GM23338 (cell line): ENCODE results near the gene NDUFB2. TPM values are rescaled to one million over a fixed set of nuclear protein-coding genes. Genes with fewer than 3 reads are reported as not detected.

Experiments
- ATAC-seq: fragments of 200-7000 bp; cut with Tn5 transposase; 3 replicates; pipeline ENCODE4 v1.9.1; 2020
- DNase-seq: peaks from one replicate; pipeline ENCODE4 v3.0.0-alpha.2; 2015; ENCODE audit warnings: low spot score
- H2AFZ ChIP-seq: fragments of 200-600 bp; sonication (generic); 2 replicates; pipeline ENCODE4 v1.8.0; 2016; ENCODE audit warnings: antibody characterized with exemption, mild to moderate bottlenecking, moderate library complexity
- H3F3A ChIP-seq: fragments of 200-600 bp; sonication (generic); replicated peaks from 2 replicates; pipeline ENCODE4 v1.8.0; 2017; ENCODE audit warnings: antibody characterized with exemption, mixed run types, low read depth
- H3K27ac ChIP-seq: fragments of 200-600 bp; sonication (generic); 2 replicates; pipeline ENCODE4 v1.6.1; 2016; ENCODE audit warnings: low read depth
- H3K27me3 ChIP-seq: fragments of 200-600 bp; sonication (generic); 2 replicates; pipeline ENCODE4 v1.8.0; 2016; ENCODE audit warnings: mild to moderate bottlenecking, mixed run types, moderate library complexity; ENCODE audit not compliant: insufficient read depth
- H3K36me3 ChIP-seq: fragments of 200-600 bp; sonication (generic); 2 replicates; pipeline ENCODE4 v1.8.0; 2016; ENCODE audit warnings: mild to moderate bottlenecking; ENCODE audit not compliant: insufficient read depth
- H3K4me1 ChIP-seq: fragments of 200-600 bp; sonication (generic); 2 replicates; pipeline ENCODE4 v1.8.0; 2016; ENCODE audit warnings: mild to moderate bottlenecking, moderate library complexity; ENCODE audit not compliant: insufficient read depth
- H3K4me2 ChIP-seq: fragments of 200-600 bp; sonication (generic); 2 replicates; pipeline ENCODE4 v1.7.1; 2017; ENCODE audit warnings: mixed run types
- H3K4me3 ChIP-seq: fragments of 200-600 bp; sonication (generic); 2 replicates; pipeline ENCODE4 v1.6.1; 2016; ENCODE audit warnings: mixed run types
- H3K79me2 ChIP-seq: fragments of 200-600 bp; sonication (generic); replicated peaks from 2 replicates; pipeline ENCODE4 v1.8.0; 2017; ENCODE audit warnings: mild to moderate bottlenecking; ENCODE audit not compliant: insufficient read depth
- H3K9me2 ChIP-seq: fragments of 200-600 bp; sonication (generic); 2 replicates; pipeline ENCODE4 v1.8.0; 2017; ENCODE audit not compliant: insufficient read depth
- H4K20me1 ChIP-seq: fragments of 200-600 bp; sonication (generic); replicated peaks from 2 replicates; pipeline ENCODE4 v1.8.0; 2017; ENCODE audit warnings: mild to moderate bottlenecking; ENCODE audit not compliant: insufficient read depth
- H3K27ac Mint-ChIP-seq: 2 replicates; pipeline ENCODE4 v1.8.0; 2020; ENCODE audit warnings: inconsistent platforms, mild to moderate bottlenecking, moderate library complexity, mixed read lengths
- H3K27me3 Mint-ChIP-seq: 3 replicates; pipeline ENCODE4 v1.8.0; 2022; ENCODE audit warnings: low read depth, mild to moderate bottlenecking, moderate library complexity, mixed read lengths, inconsistent platforms; ENCODE audit not compliant: insufficient read depth, poor library complexity
- H3K36me3 Mint-ChIP-seq: 3 replicates; pipeline ENCODE4 v1.8.0; 2021; ENCODE audit warnings: low read depth, mild to moderate bottlenecking, inconsistent platforms, moderate library complexity, mixed read lengths
- H3K4me1 Mint-ChIP-seq: 3 replicates; pipeline ENCODE4 v1.8.0; 2020; ENCODE audit warnings: mild to moderate bottlenecking, inconsistent platforms, mixed read lengths
- H3K4me3 Mint-ChIP-seq: 3 replicates; pipeline ENCODE4 v1.8.0; 2021; ENCODE audit warnings: moderate library complexity, mild to moderate bottlenecking, inconsistent platforms, mixed read lengths
- H3K9me3 Mint-ChIP-seq: 3 replicates; pipeline ENCODE4 v1.8.0; 2020; ENCODE audit warnings: moderate library complexity, mild to moderate bottlenecking, inconsistent platforms, mixed read lengths
- CREB1 ChIP-seq: fragments of 250-450 bp; sonication (Bioruptor Pico); IDR thresholded peaks from 2 replicates; pipeline ENCODE4 v1.5.0; 2020; ENCODE audit warnings: low read depth, mild to moderate bottlenecking, moderate library complexity
- EZH2 ChIP-seq: fragments of 200-600 bp; sonication (generic); IDR thresholded peaks from one replicate; pipeline ENCODE4 v1.8.0; 2017; ENCODE audit warnings: antibody characterized with exemption, mild to moderate bottlenecking, low read depth; ENCODE audit not compliant: unreplicated experiment
- EZH2phosphoT487 ChIP-seq: fragments of 200-600 bp; sonication (generic); IDR thresholded peaks from one replicate; pipeline ENCODE4 v1.8.1; 2018; ENCODE audit warnings: antibody characterized with exemption; ENCODE audit not compliant: unreplicated experiment
- JUNB ChIP-seq: IDR thresholded peaks from one replicate; pipeline ENCODE4 v1.6.1; 2016; ENCODE audit warnings: antibody characterized with exemption; ENCODE audit not compliant: unreplicated experiment
- NANOG ChIP-seq: IDR thresholded peaks from 2 replicates; pipeline ENCODE4 v1.6.1; 2016; ENCODE audit warnings: antibody characterized with exemption, borderline replicate concordance
- POLR2AphosphoS5 ChIP-seq: IDR thresholded peaks from 2 replicates; pipeline ENCODE4 v1.6.1; 2016; ENCODE audit warnings: antibody characterized with exemption, low read depth
- STAT1 ChIP-seq: IDR thresholded peaks from one replicate; pipeline ENCODE4 v1.6.1; 2016; ENCODE audit warnings: antibody characterized with exemption; ENCODE audit not compliant: unreplicated experiment
- ZNF114 ChIP-seq: fragments of 250-450 bp; sonication (Bioruptor Pico); IDR thresholded peaks from 2 replicates; pipeline ENCODE4 v1.5.0; 2020; ENCODE audit warnings: mild to moderate bottlenecking, moderate library complexity
- ZNF331 ChIP-seq: fragments of 250-450 bp; sonication (Bioruptor Pico); IDR thresholded peaks from 2 replicates; pipeline ENCODE4 v1.5.0; 2020; ENCODE audit warnings: low read depth, mild to moderate bottlenecking, moderate library complexity
- polyA plus RNA-seq: library from polyadenylated mRNA; unstranded; fragments of >200 nt; fragmentation: Nextera tagmentation; extraction: Ambion mirVana; gene quantifications from 2 replicates; pipeline ENCODE4 v1.2.1, GENCODE V29; 2016
- total RNA-seq: library from RNA; depleted of rRNA; stranded (reverse); fragments of >200 nt; shearing (Covaris generic); gene quantifications from 2 replicates; pipeline ENCODE4 v1.2.3, GENCODE V29; 2014
- TF ChIP-seq, protein P1 (sequence below): IDR thresholded peaks from one replicate; pipeline ENCODE4 v1.6.1; 2018; ENCODE audit warnings: antibody characterized with exemption; ENCODE audit not compliant: unreplicated experiment
- TF ChIP-seq, protein P2 (sequence below): IDR thresholded peaks from 2 replicates; pipeline ENCODE4 v1.6.1; 2016; ENCODE audit warnings: antibody characterized with exemption
- TF ChIP-seq, protein P3 (sequence below): fragments of 250-450 bp; sonication (Bioruptor Pico); IDR thresholded peaks from 2 replicates; pipeline ENCODE4 v1.5.0; 2020; ENCODE audit warnings: mild to moderate bottlenecking, moderate library complexity

NDUFB2 gene
- total and polyA plus RNA-seq, 2 experiments from 2014 or later: 306 to 382 TPM

DNA sequence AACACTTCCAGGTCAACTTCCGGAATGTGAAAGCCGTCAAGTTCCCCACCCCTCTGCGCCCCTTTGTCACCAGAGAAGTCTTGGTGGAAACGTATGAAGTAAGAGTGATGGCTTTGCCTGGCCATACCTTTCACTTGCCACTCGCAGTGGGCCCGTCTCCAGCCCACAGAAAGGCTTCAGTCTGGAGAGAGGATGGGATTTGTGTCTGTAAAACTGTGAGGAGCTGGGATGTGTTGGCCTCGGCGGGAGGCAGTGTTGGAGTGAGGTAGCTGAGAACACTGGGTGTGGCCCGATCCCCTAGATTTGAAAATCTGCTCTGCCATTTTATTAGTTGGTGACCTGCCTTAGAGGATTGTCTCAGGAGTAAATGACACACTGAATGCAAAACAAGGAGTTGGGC, 17.3 kb upstream of the NDUFB2 start (continued):
- TF ChIP-seq, protein P1, sequence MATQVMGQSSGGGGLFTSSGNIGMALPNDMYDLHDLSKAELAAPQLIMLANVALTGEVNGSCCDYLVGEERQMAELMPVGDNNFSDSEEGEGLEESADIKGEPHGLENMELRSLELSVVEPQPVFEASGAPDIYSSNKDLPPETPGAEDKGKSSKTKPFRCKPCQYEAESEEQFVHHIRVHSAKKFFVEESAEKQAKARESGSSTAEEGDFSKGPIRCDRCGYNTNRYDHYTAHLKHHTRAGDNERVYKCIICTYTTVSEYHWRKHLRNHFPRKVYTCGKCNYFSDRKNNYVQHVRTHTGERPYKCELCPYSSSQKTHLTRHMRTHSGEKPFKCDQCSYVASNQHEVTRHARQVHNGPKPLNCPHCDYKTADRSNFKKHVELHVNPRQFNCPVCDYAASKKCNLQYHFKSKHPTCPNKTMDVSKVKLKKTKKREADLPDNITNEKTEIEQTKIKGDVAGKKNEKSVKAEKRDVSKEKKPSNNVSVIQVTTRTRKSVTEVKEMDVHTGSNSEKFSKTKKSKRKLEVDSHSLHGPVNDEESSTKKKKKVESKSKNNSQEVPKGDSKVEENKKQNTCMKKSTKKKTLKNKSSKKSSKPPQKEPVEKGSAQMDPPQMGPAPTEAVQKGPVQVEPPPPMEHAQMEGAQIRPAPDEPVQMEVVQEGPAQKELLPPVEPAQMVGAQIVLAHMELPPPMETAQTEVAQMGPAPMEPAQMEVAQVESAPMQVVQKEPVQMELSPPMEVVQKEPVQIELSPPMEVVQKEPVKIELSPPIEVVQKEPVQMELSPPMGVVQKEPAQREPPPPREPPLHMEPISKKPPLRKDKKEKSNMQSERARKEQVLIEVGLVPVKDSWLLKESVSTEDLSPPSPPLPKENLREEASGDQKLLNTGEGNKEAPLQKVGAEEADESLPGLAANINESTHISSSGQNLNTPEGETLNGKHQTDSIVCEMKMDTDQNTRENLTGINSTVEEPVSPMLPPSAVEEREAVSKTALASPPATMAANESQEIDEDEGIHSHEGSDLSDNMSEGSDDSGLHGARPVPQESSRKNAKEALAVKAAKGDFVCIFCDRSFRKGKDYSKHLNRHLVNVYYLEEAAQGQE: no peak
- TF ChIP-seq ZNF114: no peak

DNA sequence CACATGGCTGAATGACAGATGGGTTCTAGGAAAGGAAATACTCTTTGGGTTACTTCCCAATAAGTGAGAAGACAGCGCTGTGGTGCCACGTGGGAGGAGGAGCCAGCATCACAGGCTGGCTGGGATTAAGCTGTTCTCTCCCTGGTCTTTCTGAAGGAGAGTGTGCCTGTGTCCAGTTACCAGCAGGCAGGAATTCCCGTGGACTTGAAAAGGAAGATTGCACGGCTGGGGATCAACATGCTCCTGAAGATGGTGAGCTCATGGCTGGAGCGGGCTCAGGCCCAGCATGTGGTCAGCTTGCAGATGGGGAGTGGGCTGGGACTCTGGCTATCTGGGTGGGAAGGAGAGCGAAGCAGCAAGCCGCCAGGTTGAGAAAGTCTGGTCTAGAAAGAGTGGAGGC, 15.6 kb upstream of the NDUFB2 start:
- no peak overlapping the region for H3K4me3 ChIP-seq
- H3K4me2 ChIP-seq: no peak overlapping the region
- H3K9me2 ChIP-seq: no peaks in the 10 kb centered on the region
- no peak for DNase-seq
- no peaks in the 10 kb centered on the region for H3F3A ChIP-seq
- Mint-ChIP-seq H3K27ac (no peak overlapping the region), H3K4me1 (no peaks in the 10 kb centered on the region; the same call in 2 of the 3 replicates), H3K4me3 (no peak overlapping the region), H3K36me3 (peaks cover 5% of the 10 kb centered on the region; the same call in 1 of the 3 replicates), H3K27me3 (peaks cover 8% of the 10 kb centered on the region), H3K9me3 (no peaks in the 10 kb centered on the region; the same call in 2 of the 3 replicates)
- no peaks in the 10 kb centered on the region for H3K4me1 ChIP-seq
- H4K20me1 ChIP-seq: no peaks in the 10 kb centered on the region
- no peaks in the 10 kb centered on the region for H3K27me3 ChIP-seq
- no peak overlapping the region for H3K27ac ChIP-seq
- H3K36me3 ChIP-seq: no peaks in the 10 kb centered on the region; the same call in 1 of the 2 replicates
- no peak overlapping the region for H2AFZ ChIP-seq
- no peaks in the 10 kb centered on the region for H3K79me2 ChIP-seq
- no peak for ATAC-seq
- no peak for TF ChIP-seq JUNB
- TF ChIP-seq, protein P2, sequence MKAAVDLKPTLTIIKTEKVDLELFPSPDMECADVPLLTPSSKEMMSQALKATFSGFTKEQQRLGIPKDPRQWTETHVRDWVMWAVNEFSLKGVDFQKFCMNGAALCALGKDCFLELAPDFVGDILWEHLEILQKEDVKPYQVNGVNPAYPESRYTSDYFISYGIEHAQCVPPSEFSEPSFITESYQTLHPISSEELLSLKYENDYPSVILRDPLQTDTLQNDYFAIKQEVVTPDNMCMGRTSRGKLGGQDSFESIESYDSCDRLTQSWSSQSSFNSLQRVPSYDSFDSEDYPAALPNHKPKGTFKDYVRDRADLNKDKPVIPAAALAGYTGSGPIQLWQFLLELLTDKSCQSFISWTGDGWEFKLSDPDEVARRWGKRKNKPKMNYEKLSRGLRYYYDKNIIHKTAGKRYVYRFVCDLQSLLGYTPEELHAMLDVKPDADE: no peak
- TF ChIP-seq EZH2: no peak
- TF ChIP-seq, protein P1: no peak
- TF ChIP-seq, protein P3, sequence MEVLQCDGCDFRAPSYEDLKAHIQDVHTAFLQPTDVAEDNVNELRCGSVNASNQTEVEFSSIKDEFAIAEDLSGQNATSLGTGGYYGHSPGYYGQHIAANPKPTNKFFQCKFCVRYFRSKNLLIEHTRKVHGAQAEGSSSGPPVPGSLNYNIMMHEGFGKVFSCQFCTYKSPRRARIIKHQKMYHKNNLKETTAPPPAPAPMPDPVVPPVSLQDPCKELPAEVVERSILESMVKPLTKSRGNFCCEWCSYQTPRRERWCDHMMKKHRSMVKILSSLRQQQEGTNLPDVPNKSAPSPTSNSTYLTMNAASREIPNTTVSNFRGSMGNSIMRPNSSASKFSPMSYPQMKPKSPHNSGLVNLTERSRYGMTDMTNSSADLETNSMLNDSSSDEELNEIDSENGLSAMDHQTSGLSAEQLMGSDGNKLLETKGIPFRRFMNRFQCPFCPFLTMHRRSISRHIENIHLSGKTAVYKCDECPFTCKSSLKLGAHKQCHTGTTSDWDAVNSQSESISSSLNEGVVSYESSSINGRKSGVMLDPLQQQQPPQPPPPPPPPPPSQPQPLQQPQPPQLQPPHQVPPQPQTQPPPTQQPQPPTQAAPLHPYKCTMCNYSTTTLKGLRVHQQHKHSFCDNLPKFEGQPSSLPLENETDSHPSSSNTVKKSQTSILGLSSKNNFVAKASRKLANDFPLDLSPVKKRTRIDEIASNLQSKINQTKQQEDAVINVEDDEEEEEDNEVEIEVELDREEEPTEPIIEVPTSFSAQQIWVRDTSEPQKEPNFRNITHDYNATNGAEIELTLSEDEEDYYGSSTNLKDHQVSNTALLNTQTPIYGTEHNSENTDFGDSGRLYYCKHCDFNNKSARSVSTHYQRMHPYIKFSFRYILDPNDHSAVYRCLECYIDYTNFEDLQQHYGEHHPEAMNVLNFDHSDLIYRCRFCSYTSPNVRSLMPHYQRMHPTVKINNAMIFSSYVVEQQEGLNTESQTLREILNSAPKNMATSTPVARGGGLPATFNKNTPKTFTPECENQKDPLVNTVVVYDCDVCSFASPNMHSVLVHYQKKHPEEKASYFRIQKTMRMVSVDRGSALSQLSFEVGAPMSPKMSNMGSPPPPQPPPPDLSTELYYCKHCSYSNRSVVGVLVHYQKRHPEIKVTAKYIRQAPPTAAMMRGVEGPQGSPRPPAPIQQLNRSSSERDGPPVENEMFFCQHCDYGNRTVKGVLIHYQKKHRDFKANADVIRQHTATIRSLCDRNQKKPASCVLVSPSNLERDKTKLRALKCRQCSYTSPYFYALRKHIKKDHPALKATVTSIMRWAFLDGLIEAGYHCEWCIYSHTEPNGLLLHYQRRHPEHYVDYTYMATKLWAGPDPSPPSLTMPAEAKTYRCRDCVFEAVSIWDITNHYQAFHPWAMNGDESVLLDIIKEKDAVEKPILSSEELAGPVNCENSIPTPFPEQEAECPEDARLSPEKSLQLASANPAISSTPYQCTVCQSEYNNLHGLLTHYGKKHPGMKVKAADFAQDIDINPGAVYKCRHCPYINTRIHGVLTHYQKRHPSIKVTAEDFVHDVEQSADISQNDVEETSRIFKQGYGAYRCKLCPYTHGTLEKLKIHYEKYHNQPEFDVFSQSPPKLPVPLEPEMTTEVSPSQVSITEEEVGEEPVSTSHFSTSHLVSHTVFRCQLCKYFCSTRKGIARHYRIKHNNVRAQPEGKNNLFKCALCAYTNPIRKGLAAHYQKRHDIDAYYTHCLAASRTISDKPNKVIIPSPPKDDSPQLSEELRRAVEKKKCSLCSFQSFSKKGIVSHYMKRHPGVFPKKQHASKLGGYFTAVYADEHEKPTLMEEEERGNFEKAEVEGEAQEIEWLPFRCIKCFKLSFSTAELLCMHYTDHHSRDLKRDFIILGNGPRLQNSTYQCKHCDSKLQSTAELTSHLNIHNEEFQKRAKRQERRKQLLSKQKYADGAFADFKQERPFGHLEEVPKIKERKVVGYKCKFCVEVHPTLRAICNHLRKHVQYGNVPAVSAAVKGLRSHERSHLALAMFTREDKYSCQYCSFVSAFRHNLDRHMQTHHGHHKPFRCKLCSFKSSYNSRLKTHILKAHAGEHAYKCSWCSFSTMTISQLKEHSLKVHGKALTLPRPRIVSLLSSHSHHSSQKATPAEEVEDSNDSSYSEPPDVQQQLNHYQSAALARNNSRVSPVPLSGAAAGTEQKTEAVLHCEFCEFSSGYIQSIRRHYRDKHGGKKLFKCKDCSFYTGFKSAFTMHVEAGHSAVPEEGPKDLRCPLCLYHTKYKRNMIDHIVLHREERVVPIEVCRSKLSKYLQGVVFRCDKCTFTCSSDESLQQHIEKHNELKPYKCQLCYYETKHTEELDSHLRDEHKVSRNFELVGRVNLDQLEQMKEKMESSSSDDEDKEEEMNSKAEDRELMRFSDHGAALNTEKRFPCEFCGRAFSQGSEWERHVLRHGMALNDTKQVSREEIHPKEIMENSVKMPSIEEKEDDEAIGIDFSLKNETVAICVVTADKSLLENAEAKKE (CRISPR knock-in tag): no peak
- TF ChIP-seq ZNF114: no peak
- TF ChIP-seq POLR2AphosphoS5: no peak
- no peak for TF ChIP-seq CREB1 (CRISPR knock-in tag)
- TF ChIP-seq NANOG: no peak
- no peak for TF ChIP-seq ZNF331
- TF ChIP-seq STAT1: no peak
- no peak for TF ChIP-seq EZH2phosphoT487
